T-helper 22 cell (primary cell): ENCODE results near the gene WFDC2.

Experiments used
- DNase-seq: peaks from one replicate; pipeline ENCODE4 v3.0.0-alpha.2; 2020; ENCODE audit warnings: low read depth

WFDC2 gene

DNA sequence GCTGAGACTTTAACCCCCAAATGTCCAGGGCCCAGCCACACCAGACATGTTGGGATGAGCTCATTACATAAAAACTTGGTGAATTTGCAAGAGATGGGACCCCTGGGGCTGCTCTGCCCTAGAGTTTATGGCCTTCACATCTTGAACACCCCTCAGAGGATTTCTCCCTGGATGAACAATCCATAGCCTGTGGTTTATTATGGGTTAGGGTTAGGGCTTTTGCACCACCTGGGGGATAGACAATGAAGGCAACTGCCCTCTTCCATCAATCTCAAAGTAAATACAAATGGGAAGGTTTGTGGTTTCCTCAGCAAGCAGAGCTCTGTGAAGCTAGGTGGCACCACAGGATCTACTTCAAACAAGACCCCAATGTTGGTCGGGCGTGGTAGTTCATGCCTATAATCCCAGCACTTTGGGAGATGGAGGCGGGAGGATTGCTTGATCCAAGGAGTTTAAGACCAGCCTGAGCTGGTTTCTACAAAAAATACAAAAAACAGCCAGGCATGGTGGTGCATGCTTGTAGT, 28.5 kb downstream of the WFDC2 start:
- no peak for DNase-seq

DNA sequence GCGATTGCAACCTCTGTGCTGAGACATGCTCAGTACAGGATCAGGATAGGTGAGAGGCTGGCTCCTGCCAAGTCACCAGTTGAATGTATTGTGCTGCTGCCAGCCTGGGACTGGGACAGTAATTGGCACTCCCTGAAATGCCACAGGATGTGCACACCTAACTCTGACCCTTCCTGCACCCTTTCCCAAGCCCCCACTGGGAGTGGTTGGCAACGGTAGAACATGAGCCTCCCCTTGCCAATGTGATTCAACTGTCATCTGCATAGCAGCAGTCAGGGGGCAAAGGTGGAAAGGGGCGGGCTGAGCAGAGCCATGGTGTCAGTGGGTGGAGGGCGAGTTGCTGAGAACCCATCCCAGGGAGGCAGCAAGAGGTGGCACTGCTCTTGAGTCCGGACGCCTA, 30.5 kb downstream of the WFDC2 start:
- no peak for DNase-seq

DNA sequence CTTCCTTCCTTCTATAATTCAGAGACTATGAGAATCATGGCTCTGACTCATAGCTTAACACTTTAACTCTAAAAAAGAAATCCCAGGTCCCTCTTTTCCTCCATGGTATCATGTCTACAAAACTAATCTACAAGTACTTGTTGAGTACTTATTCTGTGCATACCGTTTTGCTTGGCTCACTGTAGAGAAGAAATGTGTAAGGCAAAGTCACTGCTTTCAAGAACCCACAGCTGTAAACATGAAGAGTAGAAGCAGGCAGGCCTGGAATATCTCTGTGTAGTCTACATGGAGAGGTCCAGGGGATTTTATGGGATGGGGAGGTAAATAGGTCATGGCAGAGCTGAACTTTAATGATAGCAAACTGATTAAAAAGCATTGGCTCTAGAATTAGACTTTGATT, 32.0 kb downstream of the WFDC2 start:
- no peak for DNase-seq

DNA sequence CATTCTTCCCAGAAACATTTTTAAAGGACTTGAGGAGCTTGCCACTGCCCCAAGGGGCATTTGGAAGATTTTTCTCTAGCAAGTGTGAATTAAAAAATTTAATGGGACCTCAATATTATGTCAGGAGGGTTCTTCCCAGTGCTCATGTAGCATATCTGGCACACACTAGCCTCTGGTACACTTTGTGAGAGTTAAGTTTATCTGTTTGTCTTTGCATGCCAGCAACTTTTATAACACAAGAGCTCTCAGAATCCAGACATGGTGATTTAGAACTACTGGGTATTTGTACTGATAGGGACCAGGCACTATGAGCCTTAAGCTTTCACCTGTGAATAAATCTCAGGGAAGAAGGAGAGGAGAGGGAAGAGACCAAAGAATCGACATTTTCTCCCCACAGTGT, 33.0 kb downstream of the WFDC2 start:
- DNase-seq = no peak

DNA sequence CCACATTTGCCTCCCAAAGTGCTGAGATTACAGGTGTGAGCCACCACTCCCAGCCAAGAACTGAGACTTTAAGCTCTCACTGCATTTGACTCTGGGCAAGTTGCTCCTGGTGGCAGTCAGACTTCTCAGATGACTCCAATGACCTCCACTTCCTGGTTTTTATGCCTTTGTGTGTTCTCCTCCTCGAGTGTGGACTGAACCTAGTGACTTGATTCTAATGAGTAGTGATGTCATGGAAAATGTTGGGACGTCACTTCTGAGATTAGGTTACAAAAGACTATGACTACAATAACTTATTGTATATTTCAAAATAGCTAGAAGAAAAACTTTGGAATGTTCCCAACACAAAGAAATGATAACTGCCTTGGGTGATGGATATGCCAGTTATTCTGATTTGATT, 33.9 kb downstream of the WFDC2 start:
- no peak for DNase-seq

DNA sequence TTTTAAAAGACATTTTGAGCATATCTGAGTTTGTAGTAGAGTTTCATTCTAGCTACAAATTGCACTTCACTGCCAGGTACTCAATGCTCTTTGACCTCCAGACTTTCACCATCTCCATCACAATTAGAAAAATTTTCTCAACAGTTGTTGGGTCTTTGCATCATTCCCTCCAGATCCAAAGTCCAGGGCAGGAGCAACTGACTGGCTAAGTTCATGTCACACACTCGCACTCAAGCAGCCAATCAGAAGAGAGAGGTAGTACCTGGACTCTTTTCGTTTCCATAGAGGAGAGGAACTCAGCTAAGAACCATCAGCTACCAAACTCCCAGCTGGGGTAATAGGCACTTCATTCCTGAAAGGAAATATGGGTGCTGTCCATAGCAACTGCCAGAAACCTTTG, 36.8 kb downstream of the WFDC2 start:
- DNase-seq = no peak

DNA sequence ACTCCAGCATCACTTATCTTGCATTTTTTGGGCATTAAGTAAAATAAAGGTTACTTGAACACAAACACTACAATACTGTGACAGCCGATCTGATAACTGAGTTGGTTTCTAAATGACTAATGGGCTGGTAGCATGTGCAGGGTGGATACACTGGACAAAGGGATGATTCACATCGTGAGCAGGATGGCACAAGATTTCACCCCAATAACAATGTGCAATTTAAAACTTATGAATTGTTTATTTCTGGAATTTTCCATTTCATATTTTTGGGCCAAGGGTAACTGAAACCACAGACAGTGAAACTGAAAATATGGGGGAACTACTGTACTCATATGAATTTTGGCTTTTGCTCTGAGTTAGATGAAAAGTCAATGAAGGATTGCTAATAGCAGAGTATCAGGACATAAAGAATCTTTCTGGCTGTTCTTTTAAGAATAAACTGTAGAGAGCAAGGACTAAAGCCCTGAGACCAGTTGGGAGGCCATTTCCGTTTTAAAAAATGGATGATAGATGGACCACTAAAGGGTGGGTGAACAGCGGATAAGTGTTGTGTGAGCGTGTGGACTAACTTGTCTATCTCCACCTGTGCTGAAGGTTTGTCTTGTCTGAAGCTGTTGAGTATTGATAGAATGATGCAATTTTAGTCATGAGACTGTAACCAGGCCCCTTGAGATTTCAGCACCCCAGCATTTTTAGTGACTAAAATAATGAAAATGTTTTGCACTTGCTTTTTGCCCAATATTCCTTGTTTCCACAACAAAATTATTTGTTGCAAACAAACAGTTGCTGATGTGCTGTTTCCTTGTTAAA, 37.7 kb downstream of the WFDC2 start:
- DNase-seq = no peak

DNA sequence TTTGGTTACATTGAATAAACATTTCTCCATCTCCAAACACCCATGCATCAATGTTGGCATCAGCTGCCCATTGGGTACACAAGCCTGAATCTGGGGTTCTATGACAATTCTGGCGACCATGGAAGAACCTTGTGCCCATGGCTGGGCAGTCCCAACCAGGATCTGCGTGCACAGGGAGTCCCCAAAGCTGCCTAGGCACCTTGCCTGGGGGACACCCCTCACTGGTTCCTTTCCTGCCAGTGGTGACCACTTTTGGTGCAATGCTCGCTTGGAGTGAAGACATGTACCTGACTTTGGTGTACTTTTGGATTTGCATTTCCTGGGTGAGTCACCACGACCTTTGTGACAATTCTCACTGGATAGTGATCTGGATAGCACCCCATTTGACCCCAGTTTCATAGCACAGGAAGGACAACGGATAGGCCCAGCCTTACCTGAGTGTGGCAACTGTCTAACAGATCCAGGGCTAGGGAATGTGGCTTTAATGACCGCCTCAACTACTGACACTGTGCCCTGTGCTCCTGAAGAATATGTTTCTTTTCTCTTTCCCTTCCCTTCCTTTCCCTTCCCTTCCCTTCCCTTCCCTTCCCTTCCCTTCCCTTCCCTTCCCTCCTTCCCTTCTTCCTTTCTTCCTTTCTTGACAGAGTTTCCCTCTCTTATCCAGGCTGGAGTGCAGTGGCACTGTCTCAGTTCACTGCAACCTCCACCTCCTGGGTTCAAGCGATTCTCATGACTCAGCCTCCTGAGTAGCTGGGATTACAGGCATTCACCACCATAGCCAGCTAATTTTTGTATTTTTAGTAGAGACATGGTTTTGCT, 38.7 kb downstream of the WFDC2 start:
- DNase-seq = no peak

DNA sequence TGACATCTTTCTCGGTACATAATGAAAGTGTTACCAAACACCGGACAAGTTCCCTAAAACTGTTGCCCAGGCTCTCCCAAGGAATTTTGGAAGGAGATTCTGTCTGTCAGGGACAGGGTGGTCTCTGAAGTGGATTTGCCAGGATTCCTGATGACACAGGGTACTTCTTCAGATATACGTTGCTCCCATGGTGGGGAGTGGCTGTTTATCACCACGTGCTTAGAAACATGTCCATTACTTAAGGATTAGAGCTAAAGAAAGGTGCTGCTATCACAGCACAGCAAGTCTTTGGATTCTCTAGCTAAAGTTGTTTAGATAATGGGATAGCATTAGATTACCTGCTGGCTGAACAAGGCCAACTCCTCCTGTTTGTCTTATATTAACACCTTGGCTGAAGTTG, 39.5 kb downstream of the WFDC2 start:
- DNase-seq = no peak

DNA sequence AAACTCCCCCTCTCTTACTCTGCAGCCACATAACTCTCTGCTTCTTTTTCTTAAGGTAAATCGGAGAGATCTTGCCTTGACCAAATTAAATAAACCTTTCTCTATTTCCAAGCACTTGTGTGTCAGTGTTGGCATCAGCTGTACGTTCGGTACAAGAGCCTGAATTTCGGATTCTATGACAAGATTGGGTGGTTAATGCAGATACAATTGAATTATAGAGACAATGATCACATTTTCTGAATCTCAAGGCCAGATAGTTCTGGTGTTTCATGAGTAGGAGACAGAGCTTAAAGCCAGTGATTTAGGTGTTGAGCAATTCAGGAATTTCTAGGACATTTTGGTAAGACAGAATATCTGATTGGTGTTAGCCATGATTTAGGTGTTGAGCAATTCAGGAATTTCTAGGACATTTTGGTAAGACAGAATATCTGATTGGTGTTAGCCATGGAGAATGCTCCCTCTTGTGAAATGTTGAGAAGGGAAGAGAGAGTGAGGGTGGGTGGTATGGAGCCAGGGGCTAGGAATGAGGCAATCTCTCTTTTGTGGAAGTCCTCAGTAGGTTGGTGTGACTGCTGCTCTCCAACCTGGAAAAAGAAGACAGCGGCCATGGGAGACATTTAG, 40.8 kb downstream of the WFDC2 start:
- DNase-seq = no peak

DNA sequence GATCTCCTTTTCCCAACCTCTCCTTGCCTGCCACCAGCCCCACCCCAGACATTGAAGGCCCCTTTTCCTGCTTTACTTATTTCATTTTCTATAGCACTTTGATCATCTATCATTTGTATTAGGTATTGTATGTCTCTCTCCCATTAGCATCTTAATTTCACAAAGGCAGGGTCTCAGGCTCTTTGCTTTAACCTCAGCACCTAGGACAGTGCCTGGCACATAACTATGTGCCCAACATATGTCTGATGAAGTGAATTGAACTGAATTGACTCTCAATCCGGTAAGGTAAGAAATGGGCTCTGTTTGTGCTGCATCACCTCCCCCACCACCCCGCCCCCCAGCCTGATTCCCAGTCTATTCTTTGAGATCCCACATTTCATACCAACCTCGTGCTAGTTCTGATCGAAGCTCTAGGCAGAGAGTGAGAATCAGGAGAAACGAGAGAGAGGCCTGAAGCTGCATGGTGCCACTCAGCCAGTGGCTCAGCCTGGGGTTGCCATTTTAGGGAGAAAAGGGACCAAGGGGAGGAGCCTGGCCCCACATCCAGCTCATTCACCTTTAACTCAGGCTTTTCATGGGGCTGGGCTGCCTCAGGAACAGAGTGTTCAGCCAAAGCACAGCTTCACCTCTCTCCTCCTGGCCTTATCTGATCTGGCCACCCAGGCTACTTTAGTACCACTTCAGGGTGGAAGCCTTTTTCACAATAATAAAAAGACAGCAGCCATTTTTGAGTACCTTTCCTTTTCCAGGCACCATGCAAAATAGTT, 45.8 kb downstream of the WFDC2 start, which contains the start of gene SPINT3:
TSS of gene SPINT3 (minus strand) at position 476 of the 767 bp plus-strand sequence. CDS start at position 462, 14 bp downstream.
- DNase-seq = no peak

DNA sequence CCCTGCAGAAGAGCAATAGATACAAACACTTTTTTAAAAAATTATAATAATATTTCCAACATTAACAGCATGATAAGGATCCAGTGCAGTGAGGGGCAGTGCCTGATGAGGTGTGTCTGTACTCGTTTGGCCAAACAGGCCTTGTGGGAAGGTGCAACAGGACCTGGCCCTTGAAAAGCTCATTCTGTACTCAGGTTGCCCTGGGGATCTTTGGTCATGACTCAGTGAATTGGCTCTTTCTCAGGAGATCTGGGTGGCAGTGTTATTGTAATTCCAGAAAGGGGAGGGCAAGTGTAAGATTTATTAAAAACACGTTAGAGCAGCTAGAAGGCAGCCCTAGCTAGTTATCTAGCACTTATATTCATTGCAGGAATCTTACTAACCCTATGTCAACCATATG, 48.7 kb downstream of the WFDC2 start:
- DNase-seq = no peak

DNA sequence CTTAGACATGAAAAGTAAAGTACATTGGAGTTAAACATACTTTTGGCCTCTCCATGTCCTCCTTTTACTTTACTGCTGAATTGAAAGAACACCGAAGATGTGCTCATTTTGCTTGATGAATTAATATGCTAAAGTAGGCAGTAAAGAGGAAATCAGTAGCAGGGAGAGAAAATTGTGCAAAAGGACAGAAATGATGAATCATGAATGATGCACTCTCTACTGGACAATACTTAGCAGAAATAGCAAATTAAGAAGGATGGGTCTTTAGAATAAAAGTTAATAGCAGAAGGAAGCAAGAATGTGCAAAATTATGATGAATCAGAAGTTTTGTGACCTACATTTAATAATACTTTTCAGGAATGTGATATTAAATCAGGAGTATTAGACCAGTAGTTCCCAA, 54.3 kb downstream of the WFDC2 start:
- no peak for DNase-seq

DNA sequence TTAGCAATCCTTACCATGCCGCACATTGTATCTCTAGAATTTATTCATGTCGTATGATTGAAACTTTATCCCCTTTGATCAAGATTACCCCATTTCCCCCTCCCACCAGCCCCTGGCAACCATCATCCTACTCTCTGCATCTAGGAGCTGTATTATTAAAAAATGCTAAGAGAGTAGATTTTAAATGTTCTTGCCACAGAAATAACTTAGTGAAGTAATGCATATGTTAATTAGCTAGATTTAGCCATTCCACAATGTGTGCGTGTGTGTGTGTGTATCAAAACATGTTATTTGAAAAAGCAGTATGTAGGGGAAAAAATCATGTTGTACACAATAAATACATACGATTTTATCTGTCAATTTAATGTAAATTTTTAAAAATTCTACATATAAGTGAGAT, 57.7 kb downstream of the WFDC2 start:
- DNase-seq = no peak
